ENCODE data around the gene CDCP2.

- TF ChIP-seq NR1H2 (CRISPR knock-in tag; IDR thresholded peaks at IDR 0.05), result no peak
- no peak for TF ChIP-seq CTCF (IDR thresholded peaks at IDR 0.05)
- TF ChIP-seq CBFB (CRISPR knock-in tag; IDR thresholded peaks at IDR 0.05; ENCODE audit: low read depth), result no peak
- no peak for TF ChIP-seq ZNF512 (CRISPR knock-in tag; IDR thresholded peaks at IDR 0.05; ENCODE audit: borderline replicate concordance)
These were observed 26.5 kb downstream of the CDCP2 start for GRCh38 chr1:54126271-54126815.

All from WTC11 (cell line).